ENCODE measurements around the gene ZNF334.
A peak's percentile ranks its signal among the peaks of the same experiment; 100 is the strongest.

Gene ZNF334

GRCh38 chr20:46547995-46548394 is 34.6 kb upstream of the ZNF334 start:
- Histone ChIP-seq H3K9me3 (no peaks in the 10 kb centered on the region), H3K36me3 (no peaks in the 10 kb centered on the region), H3K4me3 (ENCODE audit: low read depth, low read length) (no peak overlapping the region), H3K27me3 (peaks cover 11% of the 10 kb centered on the region), H3K4me1 (no peaks in the 10 kb centered on the region)
- no peak for TF ChIP-seq CTCF (IDR thresholded peaks at IDR 0.05; ENCODE audit: low read depth, low read length)
- no peak for DNase-seq

- Histone ChIP-seq H3K27me3 (peaks cover 18% of the 10 kb centered on the region; the same call in 1 of the 2 replicates), H3K9me3 (no peaks in the 10 kb centered on the region), H3K36me3 (no peaks in the 10 kb centered on the region), H3K4me1 (no peaks in the 10 kb centered on the region), H3K4me3 (ENCODE audit: low read depth, low read length) (no peak overlapping the region)
- no peak for DNase-seq
- TF ChIP-seq CTCF (IDR thresholded peaks at IDR 0.05; ENCODE audit: low read depth, low read length) = no peak
Measured at GRCh38 chr20:46546936-46547335, 33.6 kb upstream of the ZNF334 start.

- Histone ChIP-seq H3K4me3 (ENCODE audit: low read depth, low read length) (no peak overlapping the region), H3K27me3 (peaks cover 25% of the 10 kb centered on the region), H3K9me3 (no peaks in the 10 kb centered on the region), H3K36me3 (no peaks in the 10 kb centered on the region), H3K4me1 (no peaks in the 10 kb centered on the region)
- no peak for TF ChIP-seq CTCF (IDR thresholded peaks at IDR 0.05; ENCODE audit: low read depth, low read length)
- peak; percentile 41 for DNase-seq
Measured at GRCh38 chr20:46546298-46546697, 32.9 kb upstream of the ZNF334 start.

GRCh38 chr20:46545827-46546138 is 32.4 kb upstream of the ZNF334 start:
- no peaks in the 10 kb centered on the region for H3K9me3 ChIP-seq
- no peak for DNase-seq
- H3K4me3 ChIP-seq (ENCODE audit: low read depth, low read length) = no peak overlapping the region
- TF ChIP-seq CTCF (IDR thresholded peaks at IDR 0.05; ENCODE audit: low read depth, low read length) = no peak
- peaks cover 30% of the 10 kb centered on the region for H3K27me3 ChIP-seq
- H3K4me1 ChIP-seq = no peaks in the 10 kb centered on the region
- H3K36me3 ChIP-seq = no peaks in the 10 kb centered on the region

GRCh38 chr20:46545077-46545826 is 31.9 kb upstream of the ZNF334 start:
- DNase-seq = no peak
- H3K4me1 ChIP-seq = no peaks in the 10 kb centered on the region
- H3K9me3 ChIP-seq = no peaks in the 10 kb centered on the region
- no peak overlapping the region for H3K4me3 ChIP-seq (ENCODE audit: low read depth, low read length)
- no peaks in the 10 kb centered on the region for H3K36me3 ChIP-seq
- peaks cover 32% of the 10 kb centered on the region for H3K27me3 ChIP-seq
- no peak for TF ChIP-seq CTCF (IDR thresholded peaks at IDR 0.05; ENCODE audit: low read depth, low read length)

- Histone ChIP-seq H3K9me3 (no peaks in the 10 kb centered on the region), H3K36me3 (no peaks in the 10 kb centered on the region), H3K27me3 (peaks cover 35% of the 10 kb centered on the region), H3K4me1 (no peaks in the 10 kb centered on the region), H3K4me3 (ENCODE audit: low read depth, low read length) (no peak overlapping the region)
- TF ChIP-seq CTCF (IDR thresholded peaks at IDR 0.05; ENCODE audit: low read depth, low read length) = no peak
- no peak for DNase-seq
Measured at GRCh38 chr20:46544576-46544975, 31.2 kb upstream of the ZNF334 start.

All from BE2C (cell line).